H1 (cell line): ENCODE data around the gene PLCB2. TPM values are rescaled to one million over a fixed set of nuclear protein-coding genes. Genes with fewer than 3 reads are reported as not detected.

Source experiments
- CTBP2 ChIP-seq: IDR thresholded peaks from 2 replicates; pipeline ENCODE4 v1.7.0; 2011; ENCODE audit warnings: borderline replicate concordance, mild to moderate bottlenecking, moderate library complexity, mixed read lengths, low read length; ENCODE audit not compliant: insufficient read depth, insufficient read length
- E2F6 ChIP-seq: IDR thresholded peaks from 2 replicates; pipeline ENCODE4 v1.6.1; 2012; ENCODE audit warnings: inconsistent platforms
- SUZ12 ChIP-seq: fragments of 200-600 bp; sonication (generic); IDR thresholded peaks from 2 replicates; pipeline ENCODE4 v1.6.1; 2012; ENCODE audit warnings: mild to moderate bottlenecking, inconsistent platforms, low read length, moderate library complexity, mixed read lengths
- TAF7 ChIP-seq: optimal IDR thresholded peaks from 2 replicates; pipeline ENCODE3; 2011; ENCODE audit warnings: low read depth, mild to moderate bottlenecking, inconsistent platforms, low read length, moderate library complexity, borderline replicate concordance
- polyA plus RNA-seq, 7 experiments: library from polyadenylated mRNA; depleted of rRNA in 3 of 7; stranded (reverse) in 5 of 7; unstranded in 2 of 7; fragments of >200 nt in 5 of 7; fragments of 200-250 nt in 2 of 7; gene quantifications; 1 replicate in 5 of 7; 2 replicates in 1 of 7; 4 replicates in 1 of 7; pipeline versions ENCODE4 v1.2.1 to v1.2.3, GENCODE V29; 2011 to 2013; ENCODE audit warnings: missing spikeins in 2 of 7, mixed read lengths in 2 of 7
- total RNA-seq: library from RNA; stranded (reverse); fragmentation: NEBNext Ultra II Directional; extraction: Animal tissue kit (Norgen Biotek cat#: 25700); gene quantifications from 2 replicates; pipeline ENCODE4 v1.2.1, GENCODE V29; 2021

Gene PLCB2
- total and polyA plus RNA-seq, 2 of the 8 experiments (the other 6 are each of a cell fraction or from before 2014, with no cell fraction given) = 7.2 to 8.4 TPM

GRCh38 chr15:40323953-40324937, 16.5 kb upstream of the PLCB2 start (continued):
- TF ChIP-seq E2F6 (0 out of 2 replicates have a peak, but pooled peaks have one; percentile 49), CTBP2 (peak; percentile 29), TAF7 (no peak), SUZ12 (no peak)
